GM19324 (cell line): ENCODE data around the gene EPHX1.
"Not testable (repeated sequence)": the region's sequence is repeated elsewhere in the genome, so short reads cannot be mapped to it uniquely, and the experiment has no call there.

Experiments
- ATAC-seq: cut with Tn5 transposase; IDR thresholded peaks from one replicate; pipeline ENCODE4 v1.9.1; 2021; ENCODE audit warnings: mild to moderate bottlenecking, moderate library complexity; ENCODE audit not compliant: unreplicated experiment, low FRiP score

EPHX1 gene

GRCh38 chr1:225809842-225810578 lies at the start of gene EPHX1:
TSS of gene EPHX1 (plus strand) at chr1:225810124. CDS start at chr1:225828730, 18,606 bp downstream.
- ATAC-seq = peak; percentile 97

- no peak for ATAC-seq
These were observed 49.4 kb upstream of the EPHX1 start for GRCh38 chr1:225760531-225760930.

DNA sequence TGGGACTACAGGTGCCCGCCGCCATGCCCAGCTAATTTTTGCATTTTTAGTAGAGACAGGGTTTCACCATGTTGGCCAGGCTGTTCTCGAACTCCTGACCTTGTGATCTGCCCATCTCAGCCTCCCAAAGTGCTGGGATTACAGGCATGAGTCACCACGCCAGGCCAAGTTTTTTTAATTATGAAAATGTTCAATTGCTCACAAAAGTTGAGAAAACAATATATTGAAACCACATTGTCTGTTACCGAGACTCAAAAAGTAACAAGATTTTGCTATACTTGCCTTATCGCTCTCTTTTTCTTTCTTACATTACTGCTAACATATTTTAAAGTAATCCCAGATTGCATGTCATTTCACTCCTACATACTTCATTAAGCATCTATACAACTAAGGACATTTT lies 48.5 kb upstream of the EPHX1 start:
- ATAC-seq = not testable (repeated sequence)

DNA sequence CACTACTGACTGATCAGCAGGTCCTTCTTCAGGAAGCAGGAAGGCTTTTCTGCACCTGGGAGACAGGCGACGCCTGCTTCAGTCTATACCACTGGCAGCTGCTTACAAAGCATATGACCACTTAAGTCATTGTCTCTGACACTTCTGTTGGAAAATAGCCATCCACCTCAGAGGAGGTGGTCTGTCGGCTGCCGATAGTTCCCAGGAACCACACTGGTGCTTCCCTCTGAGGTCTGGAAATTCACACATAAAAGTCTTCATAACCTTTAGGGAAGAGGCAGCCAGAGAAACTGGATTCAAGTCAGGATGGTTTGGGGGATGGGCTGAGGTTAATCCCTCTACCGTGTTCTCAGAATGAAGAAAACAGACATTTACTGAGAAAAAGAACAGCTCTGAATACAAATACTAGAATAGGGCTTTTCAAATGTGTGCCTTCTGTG lies 47.9 kb upstream of the EPHX1 start:
- ATAC-seq = no peak

- no peak for ATAC-seq
These were observed 47.5 kb upstream of the EPHX1 start for GRCh38 chr1:225762444-225762843.

- ATAC-seq = no peak
These were observed 46.0 kb upstream of the EPHX1 start for GRCh38 chr1:225763716-225764548.

DNA sequence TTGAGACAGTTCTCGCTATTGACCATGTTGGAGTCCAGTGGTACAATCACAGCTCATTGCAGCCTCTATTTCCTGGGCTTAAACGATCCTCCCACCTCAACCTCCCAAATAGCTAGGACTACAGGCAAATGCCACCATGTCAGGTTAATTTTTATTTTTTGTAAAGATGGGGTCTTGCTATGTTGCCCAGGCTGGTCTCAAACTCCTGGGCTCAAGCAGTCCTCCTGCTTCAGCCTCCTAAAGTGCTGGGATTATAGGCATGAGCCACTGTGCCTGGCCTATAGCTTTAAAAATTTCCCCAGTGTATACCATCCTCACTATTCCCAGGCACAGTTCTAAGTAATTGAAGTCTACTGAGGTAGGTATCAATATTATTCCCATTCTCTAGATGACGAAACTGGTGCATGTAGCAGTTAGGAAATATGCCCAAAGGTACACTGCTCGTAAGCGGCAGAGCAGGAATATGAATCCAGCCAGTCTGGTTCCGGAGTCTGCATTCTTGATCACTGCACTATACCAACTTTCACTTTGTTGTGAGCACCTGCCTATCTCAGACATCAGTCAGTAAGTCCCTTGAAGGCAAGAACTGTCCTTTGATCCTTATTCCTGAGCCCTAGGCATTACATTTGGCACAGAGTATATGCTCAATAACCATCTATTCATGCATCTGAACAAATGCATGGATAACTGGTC lies 43.8 kb upstream of the EPHX1 start:
- no peak for ATAC-seq

GRCh38 chr1:225766967-225767633 lies 42.8 kb upstream of the EPHX1 start:
- no peak for ATAC-seq

DNA sequence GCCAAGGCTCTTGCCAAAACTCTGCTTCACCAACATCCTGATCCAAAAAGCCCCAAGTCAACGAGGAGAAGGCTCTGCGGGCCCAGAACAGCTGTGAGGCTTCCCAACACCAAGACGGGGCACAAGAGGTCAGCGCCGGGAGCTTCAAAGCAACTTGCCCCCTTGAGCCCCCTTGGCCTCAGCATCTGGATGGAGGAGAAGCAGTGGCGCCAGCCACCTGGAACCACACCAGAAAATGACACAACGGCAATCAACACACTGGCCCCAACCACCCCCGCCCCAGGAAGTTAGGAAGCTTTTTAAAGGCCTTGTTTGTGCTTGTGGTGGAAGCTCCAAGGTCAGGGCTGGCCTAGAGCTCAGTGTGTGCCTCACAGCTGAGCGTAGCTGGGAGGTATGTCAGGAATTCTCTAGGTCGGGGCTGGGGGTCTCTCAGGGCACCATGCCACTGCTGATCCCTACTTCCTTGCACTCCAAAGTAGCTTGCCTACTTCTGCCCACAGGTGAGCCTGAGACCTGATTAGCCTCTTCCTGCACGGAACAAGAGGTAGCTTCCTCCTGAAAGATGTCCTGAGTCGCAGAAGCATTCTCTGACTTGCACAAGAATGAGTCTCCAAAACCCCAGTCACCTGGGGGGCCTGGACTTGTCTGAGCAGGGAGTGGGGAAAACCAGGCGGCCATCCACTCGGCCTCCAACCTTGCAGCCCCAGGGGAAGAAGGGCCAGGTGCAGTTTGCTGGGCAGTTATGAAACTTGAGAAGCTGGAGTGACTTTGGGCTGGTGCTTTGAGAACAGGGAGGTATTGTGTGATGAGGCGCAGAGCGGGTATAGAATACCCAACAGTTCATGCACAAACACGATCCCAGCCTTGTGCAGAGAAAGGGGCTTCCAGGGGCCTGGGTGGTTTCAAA lies 42.0 kb upstream of the EPHX1 start:
- ATAC-seq = no peak

DNA sequence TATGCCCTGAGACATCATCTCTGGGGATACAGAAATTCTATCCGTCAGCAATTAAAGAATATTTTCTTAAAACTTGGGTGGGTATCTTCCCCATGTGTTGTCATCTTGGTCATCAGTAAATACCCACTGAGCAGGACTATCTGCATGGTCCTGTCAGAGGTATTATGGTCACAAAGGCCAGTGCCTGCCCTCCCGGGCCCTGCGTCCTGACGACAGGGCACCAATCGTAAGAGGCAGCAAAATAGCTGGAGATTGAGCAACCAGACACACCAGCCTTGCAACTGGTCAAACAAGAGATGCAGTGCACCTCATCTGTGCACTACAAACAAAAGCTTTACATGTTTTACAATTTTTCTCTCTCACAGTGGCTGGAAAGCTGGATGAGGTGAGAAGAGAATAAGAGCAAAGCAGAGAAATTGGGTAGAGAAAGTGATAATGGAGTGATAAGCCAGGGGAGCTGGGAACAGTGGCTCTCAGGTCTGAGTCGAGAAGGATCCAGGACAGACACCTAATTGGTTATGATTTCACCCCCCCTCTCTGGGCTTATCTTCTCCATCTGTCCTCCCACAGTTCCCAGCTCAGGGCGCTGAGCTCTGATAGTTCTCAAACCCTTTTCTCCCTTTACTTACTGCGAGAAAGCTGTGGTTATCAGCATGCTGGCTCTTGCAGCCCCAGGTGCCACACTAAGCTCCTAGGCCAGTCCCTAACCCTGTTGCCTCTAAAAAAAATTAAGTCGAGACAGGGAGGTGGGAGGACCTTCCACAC lies 41.1 kb upstream of the EPHX1 start:
- ATAC-seq = no peak

DNA sequence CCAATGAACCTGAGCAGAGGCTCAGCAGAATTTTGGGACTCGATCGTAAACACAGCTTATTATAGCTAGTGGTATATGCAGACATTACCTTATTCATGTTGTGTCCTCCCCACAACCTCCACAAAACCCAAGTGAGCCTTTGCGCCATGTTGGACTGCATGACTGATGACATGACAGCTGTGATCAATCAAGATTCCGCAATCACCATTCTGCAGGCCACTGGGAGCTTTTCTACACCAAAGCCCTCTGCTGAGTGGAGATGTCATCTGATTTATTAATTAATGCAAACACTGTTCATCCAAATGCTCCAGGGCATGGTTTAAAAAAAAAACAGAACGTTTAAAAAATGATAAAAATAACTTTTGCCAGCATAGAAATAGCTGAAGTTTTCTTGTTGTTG lies 40.2 kb upstream of the EPHX1 start:
- no peak for ATAC-seq

- no peak for ATAC-seq
These were observed 39.2 kb upstream of the EPHX1 start for GRCh38 chr1:225770561-225771248.

- no peak for ATAC-seq
These were observed 38.1 kb upstream of the EPHX1 start for GRCh38 chr1:225771661-225772322.

GRCh38 chr1:225772323-225772768 lies 37.6 kb upstream of the EPHX1 start:
- ATAC-seq = no peak

DNA sequence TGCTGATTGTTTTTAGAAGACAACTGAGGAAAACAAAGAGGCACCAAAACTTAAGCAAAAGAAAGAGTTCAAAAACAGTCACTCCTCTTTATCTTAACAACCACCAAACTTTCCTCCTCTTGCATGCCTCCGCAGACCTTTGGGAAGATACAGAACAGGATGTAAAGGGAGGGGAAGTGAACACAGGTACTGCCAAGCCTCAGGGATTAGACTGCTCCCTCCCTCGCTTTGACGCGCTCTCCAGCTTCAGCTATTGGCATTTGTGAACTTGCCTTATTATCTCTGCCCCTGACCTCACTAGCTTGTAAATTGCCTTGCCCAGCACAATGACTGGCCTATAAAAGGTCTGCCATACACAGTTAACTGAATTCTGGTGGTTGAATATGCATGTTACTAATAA lies 37.1 kb upstream of the EPHX1 start:
- no peak for ATAC-seq

- ATAC-seq = no peak
These were observed 35.4 kb upstream of the EPHX1 start for GRCh38 chr1:225774281-225775147.

DNA sequence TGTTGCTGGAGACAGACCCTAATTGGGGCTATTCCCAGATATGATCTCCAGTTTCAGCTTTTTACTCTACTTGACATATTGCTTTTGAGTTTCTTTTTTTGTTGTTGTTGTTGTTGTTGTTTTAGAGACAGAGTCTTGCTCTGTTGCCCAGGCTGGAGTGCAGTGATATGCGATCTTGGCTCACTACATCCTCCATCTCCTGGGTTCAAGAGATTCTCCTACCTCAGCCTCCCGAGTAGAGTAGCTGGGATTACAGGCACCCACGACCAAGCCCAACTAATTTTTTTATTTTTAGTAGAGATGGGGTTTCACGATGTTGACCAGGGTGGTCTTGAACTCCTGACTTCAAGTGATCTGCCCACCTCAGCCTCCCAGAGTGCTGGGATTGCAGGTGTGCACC lies 33.6 kb upstream of the EPHX1 start:
- no peak for ATAC-seq
